NOMO-1 (cell line): ENCODE results near the gene LRCOL1.

Source experiments
- DNase-seq, 2 experiments: peaks; one replicate each; lab custom pipeline; 2025; ENCODE audit not compliant: unreplicated experiment in 2 of 2; lab: John Stamatoyannopoulos, UW

LRCOL1 gene

GRCh38 chr12:132637811-132638210, 27.4 kb upstream of the LRCOL1 start:
- DNase-seq, result no peak

- no peak for DNase-seq
Observed at GRCh38 chr12:132635076-132635955, 24.9 kb upstream of the LRCOL1 start.

DNA sequence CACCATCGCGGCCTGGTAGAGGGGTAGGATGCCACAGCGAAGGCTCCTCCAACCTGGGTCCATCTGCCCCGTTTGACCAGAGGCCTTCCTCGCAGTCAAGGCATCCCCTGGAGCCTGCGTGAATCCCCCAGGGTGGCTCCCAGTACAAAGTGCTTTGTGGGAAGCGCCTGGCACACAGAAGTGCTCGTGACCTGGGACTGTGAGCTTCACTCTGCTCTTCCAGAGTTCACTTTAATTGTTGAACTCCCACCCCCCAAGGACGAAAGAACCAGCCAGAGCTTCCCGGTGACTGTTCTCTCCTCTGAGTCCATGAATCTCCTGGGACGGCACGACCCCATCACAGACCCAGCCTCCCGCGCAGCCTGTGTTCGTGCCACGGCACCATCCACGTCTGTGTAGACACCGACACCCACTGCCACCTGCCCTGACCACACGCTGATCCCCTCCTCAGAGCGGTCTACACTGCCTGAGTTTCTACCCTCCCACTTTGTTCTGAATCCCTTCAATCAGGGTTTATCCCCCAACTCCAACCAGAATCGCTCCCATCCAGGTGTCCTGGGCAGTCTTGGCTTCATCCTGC, 24.1 kb upstream of the LRCOL1 start:
- no peak for DNase-seq

GRCh38 chr12:132633901-132634300, 23.5 kb upstream of the LRCOL1 start:
- DNase-seq, result no peak

DNA sequence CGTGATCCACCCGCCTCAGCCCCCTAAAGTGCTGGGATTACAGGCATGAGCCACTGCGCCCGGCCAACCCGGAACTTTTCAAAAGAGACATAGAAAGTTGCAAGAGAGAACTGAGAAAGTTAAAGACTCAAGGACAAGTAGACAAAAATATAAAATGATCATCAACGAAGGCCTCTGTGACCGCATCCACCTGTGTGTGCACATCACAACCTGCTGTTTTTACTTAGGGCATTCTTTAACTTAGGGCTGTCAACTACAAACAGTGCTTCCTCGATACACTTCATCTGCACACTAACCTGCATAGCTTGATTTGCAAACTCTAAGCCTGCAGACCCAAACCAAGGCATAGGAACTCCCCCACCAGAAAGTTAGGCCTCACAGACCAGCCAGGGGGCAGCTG, 23.0 kb upstream of the LRCOL1 start:
- DNase-seq, result no peak

DNA sequence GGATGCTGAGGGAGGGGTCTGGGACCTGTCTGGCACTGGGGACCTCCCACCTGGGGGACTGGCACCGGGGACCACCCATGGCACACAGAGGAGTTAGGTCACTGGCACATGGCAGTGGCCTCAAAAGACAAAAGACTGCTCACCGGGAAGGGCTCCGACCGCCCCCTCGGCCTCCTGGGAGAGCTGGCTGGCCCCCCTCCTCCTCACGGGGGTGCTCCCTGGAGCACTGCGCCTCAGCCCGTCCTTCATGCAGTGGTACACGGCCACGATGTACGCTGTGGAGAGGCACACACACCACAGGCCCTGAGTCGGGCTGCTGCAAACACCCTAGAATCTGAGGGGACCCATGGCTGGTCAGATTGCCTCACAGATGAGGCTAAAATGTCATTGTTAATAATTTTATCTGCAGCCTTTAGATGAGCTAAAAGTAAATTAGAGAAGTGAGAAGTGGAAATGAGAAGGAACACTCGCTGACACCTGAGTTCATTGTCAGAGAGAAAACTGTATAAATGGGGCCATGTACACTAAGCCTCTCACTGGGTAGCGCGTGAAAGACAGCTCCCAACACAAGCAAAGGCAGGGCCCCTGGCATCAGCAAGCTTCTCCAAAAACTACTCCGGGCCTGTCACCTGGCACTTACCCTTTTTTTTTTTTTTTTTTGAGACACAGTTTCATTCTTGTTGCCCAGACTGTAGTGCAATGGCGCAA, 22.3 kb upstream of the LRCOL1 start:
- no peak for DNase-seq

GRCh38 chr12:132631666-132632065, 21.3 kb upstream of the LRCOL1 start:
- DNase-seq, result no peak

DNA sequence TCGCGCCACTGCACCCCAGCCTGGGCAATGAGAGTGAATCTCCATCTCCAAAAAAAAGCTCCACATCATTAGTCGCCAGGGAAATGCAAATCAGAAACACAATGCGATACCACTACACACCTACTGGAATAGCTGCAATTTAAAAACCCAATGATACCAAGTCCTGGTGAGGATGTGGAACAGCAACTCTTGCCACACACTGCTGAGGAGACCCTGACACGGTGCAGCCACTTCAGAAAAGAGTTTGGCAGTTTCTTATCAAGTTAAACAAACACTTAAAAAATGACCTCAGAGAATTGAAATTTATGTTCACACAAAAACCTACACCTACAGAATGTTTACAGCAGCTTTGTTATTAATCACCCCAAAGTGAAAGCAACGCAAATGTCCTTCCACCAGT, 20.3 kb upstream of the LRCOL1 start:
- DNase-seq, result no peak

DNA sequence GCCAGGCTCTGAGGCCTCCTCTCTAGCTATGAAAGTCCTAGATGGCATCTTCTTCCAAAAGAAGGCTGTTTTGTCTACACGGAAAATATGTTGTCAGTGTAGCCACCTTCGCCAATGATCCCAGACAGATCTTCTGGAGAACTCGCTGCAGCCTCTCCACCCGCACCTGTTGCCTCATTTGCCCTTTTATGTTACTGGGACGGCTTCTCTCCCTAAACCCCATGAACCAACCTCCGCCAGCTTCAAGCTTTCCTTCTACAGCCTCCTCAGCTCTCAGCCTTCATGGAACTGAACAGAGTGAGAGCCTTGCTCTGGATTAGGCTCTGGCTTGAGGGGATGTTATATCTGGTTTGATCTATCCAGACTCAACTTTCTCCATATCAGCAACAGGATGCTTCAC, 18.9 kb upstream of the LRCOL1 start:
- no peak for DNase-seq

- DNase-seq, result no peak
Observed at GRCh38 chr12:132625731-132626430, 15.5 kb upstream of the LRCOL1 start.

DNA sequence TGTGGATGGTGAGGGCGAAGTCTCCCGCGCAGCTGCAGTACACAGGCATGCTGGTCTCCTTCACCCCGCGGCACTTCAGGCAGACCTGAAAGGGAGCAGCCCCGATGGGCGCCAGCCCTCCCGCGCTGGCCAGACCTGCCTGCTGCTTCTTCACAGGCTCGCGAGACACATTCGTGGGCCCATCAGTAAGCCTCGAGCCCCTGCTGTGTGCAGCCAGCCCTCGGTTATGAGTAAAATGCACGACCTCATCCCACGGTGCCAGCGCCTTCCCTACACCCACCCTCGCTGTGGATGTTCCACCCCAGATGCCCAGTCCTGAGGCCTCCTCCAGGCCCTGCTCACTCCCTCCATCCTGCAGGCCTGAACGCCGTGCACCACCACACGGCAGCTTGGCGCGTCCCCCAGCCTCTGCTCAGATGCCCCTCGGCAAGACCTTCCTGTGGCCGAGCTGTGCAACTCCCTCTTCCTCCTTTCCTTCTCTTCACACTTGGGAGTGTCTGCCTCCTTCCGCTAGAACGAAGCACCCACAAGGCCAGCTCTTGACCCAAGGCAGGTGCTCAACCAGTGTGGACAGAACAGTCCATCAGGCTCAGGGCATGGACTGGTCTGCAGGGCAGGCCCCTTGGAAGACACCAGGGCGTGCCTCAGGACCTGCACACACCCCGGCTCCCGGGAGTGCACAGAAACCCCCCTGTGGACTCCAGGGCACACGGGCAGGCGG, 14.7 kb upstream of the LRCOL1 start:
- no peak for DNase-seq

DNA sequence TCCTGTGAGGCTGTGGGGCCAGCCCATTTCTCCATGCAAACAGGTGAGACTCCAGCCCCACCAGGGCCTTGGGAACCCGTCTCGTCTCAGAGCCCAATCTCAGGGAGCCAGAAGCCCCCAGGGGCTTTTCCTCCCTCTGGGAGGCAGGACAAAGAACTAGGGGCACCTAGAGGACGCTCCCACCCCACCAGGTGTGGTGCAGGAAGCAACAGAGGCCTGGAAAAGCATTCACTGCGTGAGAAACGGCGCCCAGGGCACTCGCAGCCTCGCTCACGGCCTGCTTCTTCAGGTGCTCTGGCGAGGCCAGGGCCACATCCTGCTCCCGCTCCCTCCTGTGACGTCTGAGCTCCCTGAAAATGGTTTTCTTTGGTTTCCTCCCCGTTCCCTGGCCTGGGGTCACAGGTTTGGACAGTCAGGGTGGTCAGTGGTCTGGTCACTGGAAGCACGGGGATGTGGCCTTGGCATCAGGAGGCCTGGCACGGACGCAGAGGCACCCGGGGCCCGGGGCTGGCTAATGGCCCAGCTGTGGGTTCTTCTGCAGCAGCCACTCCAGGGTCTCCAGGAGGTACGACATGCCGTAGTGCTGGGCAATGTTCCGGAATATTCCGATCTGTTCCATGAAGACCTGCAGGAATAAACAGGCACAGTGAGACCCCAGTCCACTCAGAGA, 13.9 kb upstream of the LRCOL1 start:
- no peak for DNase-seq

DNA sequence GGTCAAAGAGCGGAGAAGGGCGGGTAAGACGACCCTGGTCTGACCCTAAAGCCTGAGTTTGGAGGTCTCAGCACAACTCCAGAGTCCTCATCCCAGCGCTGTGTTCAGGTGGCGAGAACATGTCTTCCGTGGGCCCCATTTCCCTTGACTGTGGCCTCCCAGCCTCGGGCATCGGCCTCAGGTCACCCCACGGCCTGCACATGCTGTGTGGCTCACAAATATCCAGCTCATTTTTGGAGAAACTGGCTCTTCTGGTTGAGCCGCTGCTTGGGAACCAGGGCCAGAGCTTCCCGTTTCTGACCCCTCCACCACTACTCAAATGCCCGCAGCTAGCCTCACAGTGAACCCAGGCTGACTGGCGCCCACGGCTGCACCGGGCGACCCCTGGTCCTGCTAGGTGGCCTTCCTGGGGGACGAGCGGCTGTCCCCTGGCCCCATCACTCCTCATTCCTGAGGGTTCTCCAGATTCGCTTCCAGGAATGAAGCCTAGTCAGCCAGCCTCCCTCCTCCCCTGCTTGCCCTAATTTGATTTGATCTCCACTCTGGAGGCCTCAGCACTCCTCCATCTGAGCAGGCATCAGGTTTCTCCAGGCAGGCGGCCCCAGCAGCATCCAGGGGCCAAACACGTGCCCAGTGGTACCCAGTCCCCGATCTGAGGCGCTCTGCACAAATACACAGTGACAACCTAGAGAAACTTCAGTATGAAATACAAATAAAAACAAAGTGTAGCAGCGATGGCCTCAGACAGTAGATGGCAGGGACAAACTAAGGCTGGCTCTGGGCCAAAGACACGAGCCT, 12.9 kb upstream of the LRCOL1 start:
- no peak for DNase-seq

GRCh38 chr12:132622437-132623071, 12.2 kb upstream of the LRCOL1 start:
- DNase-seq, result no peak

DNA sequence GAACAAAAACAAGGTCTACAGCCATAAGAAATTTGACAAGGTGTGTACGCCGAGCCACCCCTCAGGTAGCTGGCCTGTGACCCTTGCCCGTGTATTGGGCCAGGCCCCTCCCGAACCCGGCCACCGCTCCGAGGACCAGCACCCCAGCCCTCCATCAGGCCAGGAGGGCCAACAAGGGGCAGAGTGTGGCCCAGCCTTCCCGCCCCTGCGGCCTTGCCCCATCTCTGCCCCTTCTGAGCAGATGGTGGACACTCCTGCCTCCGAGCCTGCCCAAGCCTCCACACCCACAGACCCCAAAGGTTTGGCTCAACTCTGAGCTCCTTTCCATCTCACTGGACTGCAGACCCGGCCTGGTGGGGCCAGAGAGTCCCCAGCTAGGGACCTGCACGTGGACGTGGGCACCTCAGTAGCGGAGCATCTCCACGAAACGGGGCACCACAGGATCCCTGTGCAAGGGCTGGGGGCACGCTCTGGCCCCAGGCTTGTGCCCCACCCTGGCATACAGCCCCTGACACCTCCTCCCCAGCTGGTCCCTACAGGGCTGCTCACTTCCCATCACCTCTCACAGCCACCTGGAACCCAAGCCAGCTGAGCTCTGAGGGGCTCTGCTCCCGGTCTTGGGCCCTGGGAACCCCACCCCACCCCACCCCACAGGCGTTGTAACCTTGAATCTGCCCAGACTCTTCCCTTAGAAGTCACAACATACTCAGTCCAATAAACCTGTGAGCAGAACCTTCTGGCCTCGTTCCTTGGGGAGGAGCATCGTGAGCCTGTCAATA, 11.5 kb upstream of the LRCOL1 start:
- DNase-seq, result no peak

- DNase-seq, result no peak
Observed at GRCh38 chr12:132620899-132621656, 10.7 kb upstream of the LRCOL1 start.
